Fibroblast of lung (primary cell): ENCODE measurements around the gene GNAI2.

Source experiments
- CTCF ChIP-seq, 2 donors: IDR thresholded peaks in 1 of 2; conservative IDR thresholded peaks in 1 of 2; 1 replicate in 1 of 2; 2 replicates in 1 of 2; pipeline ENCODE4 v1.5.1; 2011 to 2012; ENCODE audit warnings: low read length in 2 of 2, control low read depth in 1 of 2, inconsistent platforms in 1 of 2, low read depth in 1 of 2, mild to moderate bottlenecking in 1 of 2
- EZH2 ChIP-seq: IDR thresholded peaks from 2 replicates; pipeline ENCODE4 v1.5.1; 2012; ENCODE audit warnings: low read length, control low read depth, mild to moderate bottlenecking; ENCODE audit errors: missing control alignments

- no peak for TF ChIP-seq CTCF (conservative IDR thresholded peaks at IDR 0.05 in 1 of 2, IDR thresholded peaks at IDR 0.05 in 1 of 2; ENCODE audit: low read depth in 1 of 2, low read length in 2 of 2)
- TF ChIP-seq EZH2 = no peak
Observed at GRCh38 chr3:50193286-50193685, 42.7 kb upstream of the GNAI2 start.
